Stimulated activated CD8-positive, alpha-beta memory T cell treated with anti-CD3 and anti-CD28 coated beads, Interleukin-7, amount 100 ng/mL, for 48 hours (primary cell): ENCODE data around the gene WIPF3.
"Not testable (repeated sequence)": the region's sequence is repeated elsewhere in the genome, so short reads cannot be mapped to it uniquely, and the experiment has no call there.

Experiments
- DNase-seq, 2 donors: peaks; one replicate each; pipeline ENCODE4 v3.0.0-alpha.2; 2020; ENCODE audit warnings: low read depth in 1 of 2; ENCODE audit errors: extremely low read depth in 1 of 2

Gene WIPF3

DNA sequence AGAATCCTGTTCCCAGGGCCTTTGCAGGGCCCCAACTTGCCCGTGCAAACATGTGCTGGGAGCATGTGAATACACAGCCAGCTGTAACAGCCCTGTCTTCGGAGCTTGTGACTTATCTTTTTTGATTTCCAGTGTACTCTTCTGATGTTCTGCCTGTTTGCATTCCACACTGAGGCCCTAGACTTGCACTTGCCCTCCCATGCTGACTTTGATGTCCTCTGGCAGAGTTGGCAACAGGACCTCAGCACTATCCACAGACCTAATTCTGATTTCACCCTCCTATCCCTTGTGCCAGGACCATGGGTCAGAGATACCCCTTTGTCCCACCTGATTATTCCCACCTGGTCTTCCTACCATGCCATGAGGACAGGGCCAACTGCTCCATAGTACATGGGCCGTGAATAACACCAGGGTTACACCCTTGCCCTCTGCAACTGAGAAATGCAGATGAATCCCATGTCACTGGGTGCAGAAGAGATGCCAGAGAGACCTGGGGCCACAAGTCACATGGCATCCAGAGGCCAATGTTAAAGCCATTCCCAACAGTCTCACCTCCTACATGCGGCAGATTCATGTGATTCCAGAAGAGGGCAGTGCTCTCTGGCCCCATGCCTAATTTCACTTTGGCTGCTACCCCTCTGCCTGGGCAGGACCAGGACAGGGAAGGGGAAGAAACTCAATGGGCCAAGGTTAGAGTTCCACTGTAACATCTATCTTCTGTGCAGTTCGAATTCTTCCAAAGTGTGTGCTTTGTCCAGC lies 140.3 kb downstream of the WIPF3 start:
- no peak for DNase-seq

DNA sequence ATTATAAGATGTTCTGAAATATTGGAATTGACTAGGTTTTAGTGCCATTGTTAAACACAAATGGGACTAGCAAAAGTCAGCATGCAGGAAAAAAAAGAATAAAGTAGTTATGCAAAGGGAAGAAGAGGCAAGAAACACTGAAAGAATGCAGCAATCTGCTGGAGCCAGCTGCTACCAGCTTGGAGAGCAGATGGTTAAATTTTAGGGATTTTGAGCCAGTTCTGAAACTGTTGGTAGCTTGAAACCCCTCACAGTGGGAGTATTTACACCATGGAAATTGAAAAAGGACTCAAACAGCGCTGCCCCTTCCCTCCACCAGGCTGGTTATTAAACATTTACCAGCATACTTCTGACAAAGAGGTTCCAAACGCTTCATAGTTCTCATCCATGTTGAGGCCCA lies 142.3 kb downstream of the WIPF3 start:
- DNase-seq: no peak

DNA sequence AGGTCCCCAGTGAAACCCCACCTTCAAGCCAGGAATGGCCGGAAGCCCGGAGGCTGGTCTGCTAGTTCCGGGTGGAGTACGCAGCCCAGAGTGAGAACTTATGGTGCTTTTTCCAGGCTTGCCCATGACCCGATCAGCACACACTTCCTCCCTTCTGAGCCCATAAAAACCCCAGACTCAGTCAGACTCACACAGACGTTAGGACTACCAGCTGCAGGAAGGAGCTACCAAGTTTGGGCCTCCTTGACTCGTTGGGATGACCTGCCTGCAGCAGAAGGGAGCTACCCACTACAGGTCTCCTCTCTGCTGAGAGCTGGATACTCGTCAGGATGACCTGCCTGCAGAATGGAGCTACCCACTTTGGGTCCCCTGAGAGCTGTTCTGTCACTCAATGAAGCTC lies 144.2 kb downstream of the WIPF3 start:
- DNase-seq: no peak

DNA sequence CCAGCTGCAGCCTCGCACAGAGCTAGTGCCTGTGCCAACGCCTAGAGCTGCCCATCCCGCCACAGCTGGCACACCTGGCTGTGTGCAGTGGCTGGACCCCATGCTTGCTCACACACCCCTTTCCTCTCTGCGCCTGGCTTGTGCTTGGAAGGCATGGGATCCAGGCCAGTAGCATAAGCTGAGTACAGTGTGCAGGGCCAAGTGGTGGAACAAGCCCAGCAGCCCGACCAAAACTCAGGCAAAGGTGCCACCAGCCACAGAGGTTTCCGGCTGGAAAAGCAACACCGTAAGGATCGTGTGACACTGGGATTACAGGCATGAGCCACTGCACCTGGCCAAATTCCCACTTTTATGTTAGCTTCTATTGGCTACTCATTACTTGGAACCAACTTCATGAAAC lies 144.9 kb downstream of the WIPF3 start:
- no peak for DNase-seq

DNA sequence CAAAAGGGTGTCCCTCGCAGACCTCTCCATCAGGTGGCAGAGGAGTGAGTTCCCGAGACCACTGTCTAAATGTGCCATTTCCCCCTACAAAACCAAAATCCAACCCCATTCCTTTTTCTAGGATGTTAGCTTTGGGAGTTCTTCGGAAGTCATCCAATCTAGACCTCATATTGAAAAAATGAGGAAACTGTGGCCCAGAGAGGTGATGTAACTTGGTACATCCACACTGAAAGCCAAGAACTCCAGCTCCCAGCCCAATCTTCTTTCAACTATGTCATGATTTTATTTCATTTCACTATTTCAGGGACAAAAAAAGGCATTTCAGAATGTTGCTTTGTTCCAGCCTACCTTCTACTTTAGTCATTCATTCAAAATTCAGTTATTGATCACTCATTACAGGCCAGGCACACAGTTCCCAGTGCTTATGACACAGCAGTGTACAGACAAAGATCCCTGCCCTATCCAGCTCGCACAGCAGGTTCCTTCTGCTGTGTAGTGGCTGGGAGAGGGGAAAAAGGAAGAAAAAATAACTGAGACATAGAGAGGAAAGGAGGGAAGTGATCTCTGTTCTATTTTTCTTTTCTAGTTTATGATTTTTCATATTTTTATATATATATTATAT lies 147.5 kb downstream of the WIPF3 start:
- DNase-seq: no peak

DNA sequence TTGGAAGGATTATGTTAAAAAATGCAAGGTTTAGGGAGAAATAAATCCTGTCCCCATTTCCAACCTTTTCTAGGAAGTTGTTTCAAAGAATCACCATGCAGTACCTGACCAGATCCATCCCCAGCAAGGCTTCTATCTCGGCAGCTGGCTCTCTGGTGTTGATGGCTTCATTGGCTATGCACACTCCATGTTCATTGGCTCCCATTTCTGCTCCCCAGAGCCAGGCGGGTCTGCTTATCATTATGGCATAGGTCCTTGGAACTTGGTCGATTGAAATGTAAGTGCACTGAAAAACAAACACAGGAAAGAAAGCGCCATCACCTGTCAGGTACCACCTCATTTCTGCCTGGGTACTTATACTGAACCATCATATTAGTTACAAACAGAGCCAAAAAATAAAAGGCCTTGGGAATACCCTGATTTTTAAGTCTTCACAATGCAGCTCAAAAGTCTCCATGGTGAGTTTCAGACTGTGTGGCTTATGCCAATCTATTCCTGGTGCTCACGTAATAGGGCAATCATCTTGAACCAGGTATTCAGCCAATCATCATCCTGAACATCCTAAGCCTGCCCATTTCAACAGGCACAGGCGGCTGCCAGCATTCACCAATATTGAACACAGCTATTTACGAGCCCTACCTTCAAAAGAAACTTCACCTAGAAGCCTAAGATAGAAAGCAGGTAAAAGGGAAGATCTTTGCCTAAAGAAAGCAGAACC lies 148.9 kb downstream of the WIPF3 start:
- no peak for DNase-seq

DNA sequence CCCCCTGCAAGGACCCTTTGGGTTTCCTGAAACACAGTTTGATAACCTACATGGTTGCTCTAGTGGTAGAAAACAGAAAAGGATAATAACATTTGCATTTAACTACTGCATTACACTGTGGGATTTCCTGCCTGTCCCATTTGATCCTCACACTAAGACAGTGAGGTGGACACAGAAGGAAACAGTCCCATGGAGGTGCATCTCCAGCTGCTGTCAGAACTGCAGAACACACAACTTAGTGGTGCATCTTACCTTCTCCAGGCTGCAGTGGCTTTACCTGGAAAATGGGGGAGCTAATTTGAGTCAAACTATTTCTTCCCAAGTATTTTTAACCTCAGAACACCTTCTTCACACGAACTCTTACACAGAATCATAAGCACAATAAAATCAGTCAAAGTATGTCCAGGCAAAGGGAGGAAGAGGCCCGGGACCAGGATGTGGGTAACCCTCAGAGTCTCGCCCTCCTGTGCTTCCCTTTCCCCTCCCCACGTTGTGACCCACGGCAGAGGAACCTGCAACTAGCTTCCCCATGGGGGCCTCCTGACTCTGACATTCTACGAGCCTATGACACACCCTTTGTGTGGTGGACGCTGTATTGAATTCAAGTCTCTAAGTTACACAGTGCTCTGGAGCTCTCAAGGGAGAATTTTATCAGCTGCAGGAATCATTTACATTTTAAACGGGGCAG lies 149.6 kb downstream of the WIPF3 start:
- peak; percentile 8 to 15 for DNase-seq

DNA sequence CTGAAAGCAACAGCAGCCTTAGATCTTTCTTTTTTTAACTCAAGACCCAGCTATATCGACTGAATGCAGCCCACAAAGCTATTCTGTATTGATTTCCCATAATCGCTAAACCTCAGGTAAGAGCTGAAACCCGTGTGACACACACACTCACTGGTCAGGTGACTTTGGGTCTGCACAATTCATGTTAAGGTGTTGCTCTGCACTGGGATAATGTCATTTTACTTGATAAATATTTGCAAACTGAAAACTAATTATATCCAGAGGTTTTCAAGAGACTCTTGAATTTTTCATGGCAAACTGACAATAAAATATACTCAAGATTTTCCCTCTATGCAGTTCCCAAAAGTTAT lies 150.2 kb downstream of the WIPF3 start:
- DNase-seq: no peak

DNA sequence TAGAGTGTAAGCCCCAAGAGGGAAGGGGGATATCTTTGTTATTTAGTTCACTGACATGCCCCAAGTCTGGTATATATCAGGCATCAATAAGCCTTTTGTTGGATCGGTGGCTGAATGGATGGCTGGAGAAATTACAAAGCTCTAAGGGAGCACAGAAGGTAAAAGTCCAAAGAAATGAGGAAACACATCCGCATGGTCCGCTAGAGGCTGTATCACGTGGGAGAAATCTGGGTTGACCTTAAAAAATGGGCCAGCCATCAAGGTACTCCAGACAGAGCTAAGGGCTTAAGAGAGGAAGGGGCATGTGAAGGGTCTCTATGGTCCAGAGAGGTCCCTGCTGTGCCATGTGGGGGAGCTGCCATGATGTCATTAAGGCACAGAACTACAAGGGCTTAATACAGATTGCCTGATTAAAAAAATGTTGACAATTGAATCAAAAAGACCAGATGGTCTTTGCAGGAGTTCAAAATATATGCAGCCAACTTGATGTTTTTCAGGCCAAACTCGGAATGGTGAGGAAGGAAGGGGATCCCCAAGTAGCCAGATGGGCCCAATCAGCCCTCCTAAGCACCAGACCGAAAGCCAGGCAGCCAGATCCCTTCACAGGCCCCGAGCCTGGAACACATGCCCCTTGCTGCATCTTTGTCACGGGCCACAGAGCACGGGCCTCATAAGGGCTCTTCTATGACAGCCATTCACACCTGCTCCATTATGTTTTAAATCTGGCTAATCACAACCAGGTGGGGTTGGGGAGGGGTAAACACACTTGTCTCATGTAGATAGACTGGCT lies 151.4 kb downstream of the WIPF3 start:
- DNase-seq: no peak

DNA sequence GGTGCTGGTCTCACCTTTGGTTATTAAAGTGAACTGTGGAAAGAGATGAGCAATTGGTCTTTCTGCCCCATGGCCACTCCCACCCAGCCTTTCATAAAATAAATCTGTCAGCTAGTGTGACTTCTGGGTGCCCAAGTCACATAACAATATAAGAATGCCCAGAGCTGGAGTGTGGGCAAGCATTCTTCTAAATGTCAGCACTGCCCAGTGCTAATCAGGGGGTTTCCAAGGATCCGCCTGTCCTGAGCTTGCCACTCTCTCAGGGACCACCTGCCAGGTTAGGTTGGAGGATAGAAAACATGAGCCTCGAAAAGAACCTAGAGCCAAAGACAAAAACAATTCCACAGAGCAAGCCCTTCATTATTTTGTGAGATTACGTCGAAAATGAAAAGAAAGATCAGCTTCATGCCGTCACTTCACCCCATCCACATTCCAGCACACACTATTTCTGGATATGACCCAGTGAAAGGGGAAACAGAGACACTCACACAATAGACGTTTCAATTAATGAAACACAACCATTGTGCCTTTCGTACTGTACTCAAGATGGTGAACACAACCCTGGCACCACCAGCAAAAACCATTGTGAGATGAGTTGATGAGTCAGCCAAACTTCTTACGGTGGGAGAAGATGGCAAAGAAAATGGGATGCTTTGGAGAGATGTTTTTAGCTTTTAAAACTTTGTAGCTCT lies 152.5 kb downstream of the WIPF3 start:
- DNase-seq: no peak

DNA sequence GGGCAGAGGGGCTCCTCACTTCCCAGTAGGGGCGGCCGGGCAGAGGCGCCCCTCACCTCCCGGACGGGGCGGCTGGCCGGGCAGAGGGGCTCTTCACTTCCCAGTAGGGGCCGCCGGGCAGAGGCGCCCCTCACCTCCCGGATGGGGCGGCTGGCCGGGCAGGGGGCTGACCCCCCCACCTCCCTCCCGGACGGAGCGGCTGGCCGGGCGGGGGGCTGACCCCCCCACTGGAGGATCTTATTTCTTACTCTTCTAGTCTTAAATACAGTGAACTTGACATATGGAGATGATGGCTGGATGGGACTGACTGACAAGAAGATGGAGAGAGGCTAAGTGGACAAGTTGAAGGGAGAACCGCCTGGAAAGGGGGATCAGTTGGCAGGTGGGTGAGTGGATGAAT lies 155.3 kb downstream of the WIPF3 start:
- DNase-seq: not testable (repeated sequence)

DNA sequence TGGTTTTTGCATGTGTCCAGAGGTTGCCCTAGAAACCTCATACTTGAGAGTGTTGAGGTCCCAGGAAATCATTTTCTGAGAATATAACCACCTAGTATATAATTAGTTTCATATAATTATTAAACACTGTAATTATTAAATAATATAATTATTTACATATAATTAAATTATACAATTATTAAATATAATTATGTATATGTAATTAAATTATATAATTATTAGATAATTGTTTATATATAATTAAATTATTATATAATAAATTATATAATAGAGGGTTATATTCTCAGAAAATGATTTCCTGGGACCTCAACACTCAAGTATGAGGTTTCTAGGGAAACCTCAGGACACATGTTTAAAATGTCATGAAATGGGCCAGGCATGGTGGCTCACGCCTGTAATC lies 155.7 kb downstream of the WIPF3 start:
- DNase-seq: no peak

DNA sequence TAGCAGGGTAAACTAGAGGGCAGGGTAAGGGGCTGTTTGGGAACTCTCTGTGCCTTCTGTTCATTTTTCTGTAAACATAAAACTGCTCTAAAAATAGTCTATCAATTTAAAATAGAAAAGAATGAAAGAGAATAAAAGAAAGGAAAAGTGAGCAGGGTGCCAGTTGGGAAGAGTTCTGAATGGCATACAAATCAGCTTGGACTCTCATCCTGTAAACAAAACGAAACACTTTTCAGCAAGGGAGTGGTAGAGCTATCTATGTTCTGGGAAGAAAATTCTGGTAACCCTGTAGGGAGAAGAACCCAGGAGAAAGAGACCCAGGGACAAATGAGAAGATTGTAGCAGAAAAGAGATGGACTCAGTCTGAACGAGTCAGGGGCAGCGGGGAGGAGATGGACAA lies 158.7 kb downstream of the WIPF3 start:
- no peak for DNase-seq
